IMR-90 (cell line): ENCODE data around the gene USF1. TPM values are rescaled to one million over a fixed set of nuclear protein-coding genes. Genes with fewer than 3 reads are reported as not detected.

Experiments
- ATAC-seq: fragments of 200-7000 bp; cut with Tn5 transposase; 2 replicates; pipeline ENCODE4 v1.9.1; 2020; ENCODE audit warnings: low read depth, mild to moderate bottlenecking, moderate library complexity
- Bru-seq: library from RNA; stranded (reverse); fragments of 400-500 nt; gene quantifications from one replicate; lab custom pipeline; 2021; lab: Mats Ljungman, UMichigan
- BruChase-seq, 2 experiments: library from RNA; stranded (reverse); fragments of 400-500 nt; gene quantifications; one replicate each; lab custom pipeline; 2021; lab: Mats Ljungman, UMichigan
- BruUV-seq: library from RNA; stranded (reverse); fragments of 400-500 nt; replicated peaks from 2 replicates; lab custom pipeline; 2021; lab: Mats Ljungman, UMichigan
- CTCF ChIA-PET: fragments of 300-600 bp; formaldehyde crosslinking; extraction: SDS; loops from one replicate; lab custom pipeline; 2021; ENCODE audit warnings: antibody characterized with exemption; lab: Yijun Ruan, JAX
- POLR2A ChIA-PET: fragments of 300-600 bp; sonication (Branson Sonifier 250); formaldehyde crosslinking; loops from one replicate; lab custom pipeline; 2022; ENCODE audit warnings: antibody characterized with exemption; ENCODE audit not compliant: unreplicated experiment; lab: Charles Lee
- DNase-seq: peaks from one replicate; pipeline ENCODE4 v3.0.0; 2013
- H2AFZ ChIP-seq: replicated peaks from 2 replicates; pipeline ENCODE3; 2013; ENCODE audit warnings: low read length, mild to moderate bottlenecking; ENCODE audit not compliant: poor library complexity
- H2AK5ac ChIP-seq: 2 replicates; pipeline ENCODE4 v1.6.1; 2013; ENCODE audit warnings: low read depth, low read length, inconsistent platforms
- H2AK9ac ChIP-seq: replicated peaks from 2 replicates; pipeline ENCODE3; 2013; ENCODE audit warnings: mild to moderate bottlenecking, low read depth, low read length, moderate library complexity; ENCODE audit not compliant: poor library complexity
- H2BK120ac ChIP-seq: 2 replicates; pipeline ENCODE4 v1.6.1; 2013; ENCODE audit warnings: low read depth, low read length, inconsistent platforms
- H2BK15ac ChIP-seq: 3 replicates; pipeline ENCODE4 v1.6.1; 2013; ENCODE audit warnings: low read depth, low read length, inconsistent platforms
- H2BK20ac ChIP-seq: 2 replicates; pipeline ENCODE4 v1.6.1; 2013; ENCODE audit warnings: low read depth, mild to moderate bottlenecking, inconsistent platforms, low read length, moderate library complexity
- H2BK5ac ChIP-seq: 2 replicates; pipeline ENCODE4 v1.6.1; 2013; ENCODE audit warnings: mild to moderate bottlenecking, low read depth, low read length, inconsistent platforms; ENCODE audit not compliant: poor library complexity, severe bottlenecking
- H3K14ac ChIP-seq: replicated peaks from 2 replicates; pipeline ENCODE4 v1.6.1; 2013; ENCODE audit warnings: low read depth, low read length, inconsistent platforms
- H3K18ac ChIP-seq: 2 replicates; pipeline ENCODE4 v1.6.1; 2013; ENCODE audit warnings: low read depth, low read length, control low read depth
- H3K23ac ChIP-seq: 2 replicates; pipeline ENCODE4 v1.6.1; 2013; ENCODE audit warnings: low read depth, low read length, inconsistent platforms
- H3K27ac ChIP-seq: 2 replicates; pipeline ENCODE4 v1.5.1; 2013; ENCODE audit warnings: mild to moderate bottlenecking, control low read depth, low read length; ENCODE audit not compliant: insufficient read depth
- H3K27me3 ChIP-seq: 2 replicates; pipeline ENCODE4 v1.6.1; 2013; ENCODE audit warnings: low read length; ENCODE audit not compliant: control insufficient read depth, insufficient read depth
- H3K36me3 ChIP-seq: 2 replicates; pipeline ENCODE4 v1.6.1; 2013; ENCODE audit warnings: low read length, mixed read lengths; ENCODE audit not compliant: control insufficient read depth, insufficient read depth
- H3K4ac ChIP-seq: 2 replicates; pipeline ENCODE4 v1.6.1; 2013; ENCODE audit warnings: low read depth, low read length, inconsistent platforms
- H3K4me1 ChIP-seq: 2 replicates; pipeline ENCODE4 v1.6.1; 2013; ENCODE audit warnings: low read length, mixed read lengths; ENCODE audit not compliant: control insufficient read depth, insufficient read depth
- H3K4me2 ChIP-seq: 2 replicates; pipeline ENCODE4 v1.6.1; 2013; ENCODE audit warnings: low read depth, mild to moderate bottlenecking, control low read depth, low read length, moderate library complexity
- H3K4me3 ChIP-seq: 2 replicates; pipeline ENCODE4 v1.5.1; 2013; ENCODE audit warnings: low read depth, mild to moderate bottlenecking, control low read depth, low read length, moderate library complexity; ENCODE audit not compliant: insufficient read depth
- H3K56ac ChIP-seq: 2 replicates; pipeline ENCODE4 v1.6.1; 2013; ENCODE audit warnings: low read length, inconsistent platforms; ENCODE audit not compliant: insufficient read depth; ENCODE audit errors: extremely low read depth
- H3K79me1 ChIP-seq, 2 experiments: 2 replicates each; pipeline ENCODE4 v1.6.1; 2013; ENCODE audit warnings: low read length in 2 of 2, inconsistent platforms in 1 of 2, low read depth in 1 of 2
- H3K9ac ChIP-seq: 2 replicates; pipeline ENCODE4 v1.6.1; 2013; ENCODE audit warnings: low read depth, low read length, control low read depth
- H3K9me1 ChIP-seq: 2 replicates; pipeline ENCODE4 v1.6.1; 2013; ENCODE audit warnings: low read length, inconsistent platforms; ENCODE audit not compliant: insufficient read depth
- H3K9me3 ChIP-seq: 2 replicates; pipeline ENCODE4 v1.6.1; 2013; ENCODE audit warnings: low read length; ENCODE audit not compliant: control insufficient read depth, insufficient read depth
- H4K20me1 ChIP-seq: 2 replicates; pipeline ENCODE4 v1.6.1; 2013; ENCODE audit warnings: low read length, inconsistent platforms; ENCODE audit not compliant: insufficient read depth
- H4K5ac ChIP-seq: 2 replicates; pipeline ENCODE4 v1.6.1; 2013; ENCODE audit warnings: mild to moderate bottlenecking, low read depth, low read length, control low read depth
- H4K8ac ChIP-seq, 2 experiments: 2 replicates each; pipeline ENCODE4 v1.6.1; 2013; ENCODE audit warnings: low read depth in 2 of 2, low read length in 2 of 2, control low read depth in 1 of 2, inconsistent platforms in 1 of 2
- H4K91ac ChIP-seq: 2 replicates; pipeline ENCODE4 v1.6.1; 2013; ENCODE audit warnings: low read depth, low read length, inconsistent platforms; ENCODE audit not compliant: insufficient read depth
- MAZ ChIP-seq: IDR thresholded peaks from 2 replicates; pipeline ENCODE4 v1.6.1; 2012; ENCODE audit warnings: low read depth, mild to moderate bottlenecking, low read length, improper control_type of control experiment, moderate library complexity, borderline replicate concordance
- POLR2A ChIP-seq: IDR thresholded peaks from 2 replicates; pipeline ENCODE4 v1.6.1; 2012; ENCODE audit warnings: mild to moderate bottlenecking, low read depth, low read length
- RAD21 ChIP-seq: IDR thresholded peaks from 2 replicates; pipeline ENCODE4 v1.6.1; 2012; ENCODE audit warnings: low read length, improper control_type of control experiment
- WGBS, 2 experiments: methylation state at CpG; one replicate each; pipeline versions ENCODE4 v1.1.5 to v1.1.7; 2013; ENCODE audit warnings: missing lambda C conversion rate in 2 of 2; ENCODE audit not compliant: insufficient read length in 1 of 2; ENCODE audit errors: extremely low coverage in 2 of 2; 5-methylcytosine and 5-hydroxymethylcytosine counted together
- dilution Hi-C: fragments of 300-500 bp; cut with HindIII; formaldehyde crosslinking; loops from one replicate; pipeline ENCODE4 v1.14.3; 2018; ENCODE audit warnings: low sequenced_read_pairs; ENCODE audit not compliant: unreplicated experiment
- in situ Hi-C: fragments of 300-500 bp; cut with MboI; formaldehyde crosslinking; loops from 3 replicates; pipeline ENCODE4 v1.14.3; 2019; ENCODE audit warnings: low sequenced_read_pairs, inconsistent platforms, mixed read lengths
- intact Hi-C: fragments of 100-400 bp; cut with micrococcal nuclease; formaldehyde crosslinking; loops from 2 replicates; pipeline ENCODE4 v1.10.0; 2022
- long read RNA-seq: library from polyadenylated mRNA; unstranded; transcript quantifications from one replicate; pipeline ENCODE4 v2.0.0, GENCODE V29; 2021; ENCODE audit not compliant: unreplicated experiment
- polyA plus RNA-seq, 3 experiments: library from polyadenylated mRNA; depleted of rRNA; stranded (reverse); fragments of >200 nt; gene quantifications; 2 replicates each; pipeline ENCODE4 v1.2.3, GENCODE V29; 2012; ENCODE audit warnings: low replicate concordance in 1 of 3
- total RNA-seq: library from RNA; depleted of rRNA; stranded (reverse); fragments of >200 nt; gene quantifications from 2 replicates; pipeline ENCODE4 v1.2.3, GENCODE V29; 2012; rRNA removed

USF1 gene
- 62.2 and 78.9 TPM in 2 replicates for total RNA-seq
- 34.6 and 37.1 TPM in 2 replicates for polyA plus RNA-seq (2012; rRNA removed)
- polyA plus RNA-seq (2012; cell fraction: cytosol; rRNA removed): 14.0 and 18.6 TPM in 2 replicates
- 122 and 130 TPM in 2 replicates for polyA plus RNA-seq (2012; cell fraction: nucleus; rRNA removed; ENCODE audit: low replicate concordance)
- Bru-seq, nascent RNA: percentile 61 among the genes with signal in this experiment
- percentile 73 among the genes with signal in this experiment for BruChase-seq, experiment 1, labeled RNA remaining after a 6-hour chase
- BruChase-seq, experiment 2, labeled RNA remaining after a 2-hour chase: percentile 70 among the genes with signal in this experiment
- long read RNA-seq, transcript USF1-205 (11 exons, 1,092 nt): minor isoform, 10 of 35 reads
- long read RNA-seq, transcript USF1-203 (11 exons, 1,807 nt): major isoform, 15 of 35 reads
- long read RNA-seq, partial matches to known transcripts: 2 of 35 reads
- long read RNA-seq, other reads (novel, unspliced or antisense): 6 of 35 reads

- TF ChIP-seq POLR2A: peak; percentile 92
- 0 out of 2 replicates have a peak, but pooled peaks have one; percentile 41 for TF ChIP-seq MAZ
- TF ChIP-seq RAD21: no peak
- dilution Hi-C loops: no loop called here
- POLR2A ChIA-PET: no interaction called here
- Histone ChIP-seq H3K79me1 (peaks cover 18 to 37% of the 10 kb centered on the region in 2 experiments), H2AK9ac (peak within 1 kb of the TSS; percentile 84), H2BK15ac (peak within 1 kb of the TSS; percentile 86; the same call in 2 of the 3 replicates), H4K8ac (peak within 1 kb of the TSS; percentile 95 to 100), H2AK5ac (peak within 1 kb of the TSS; percentile 21; the same call in 1 of the 2 replicates), H3K23ac (peak within 1 kb of the TSS; percentile 89), H2BK20ac (peak within 1 kb of the TSS; percentile 71; the same call in 1 of the 2 replicates), H3K27ac (peak within 1 kb of the TSS; percentile 93), H3K14ac (peak within 1 kb of the TSS; percentile 93), H3K18ac (peak within 1 kb of the TSS; percentile 94), H3K27me3 (no peaks in the 10 kb centered on the region), H3K4ac (peak within 1 kb of the TSS; percentile 98), H3K36me3 (peaks cover 13% of the 10 kb centered on the region), H4K91ac (peak within 1 kb of the TSS; percentile 96), H4K5ac (peak within 1 kb of the TSS; percentile 91), H3K56ac (peak within 1 kb of the TSS; percentile 98), H3K9ac (peak within 1 kb of the TSS; percentile 86), H3K9me1 (no peaks in the 10 kb centered on the region), H3K9me3 (no peaks in the 10 kb centered on the region), H3K4me1 (no peaks in the 10 kb centered on the region; the same call in 1 of the 2 replicates), H4K20me1 (no peaks in the 10 kb centered on the region; the same call in 1 of the 2 replicates), H2BK120ac (peak within 1 kb of the TSS; percentile 91), H2AFZ (peak within 1 kb of the TSS; percentile 78), H3K4me2 (peak within 1 kb of the TSS; percentile 87), H2BK5ac (peak within 1 kb of the TSS; percentile 86), H3K4me3 (peak within 1 kb of the TSS; percentile 53)
- in situ Hi-C loops: loop anchor here (5.0 kb wide), 1 partner anchor 49 kb away; no protein-coding TSS in a partner anchor
- intact Hi-C loops: loop anchor here (1.0 to 5.0 kb wide), 3 partner anchors 36 to 53 kb away; no protein-coding TSS in a partner anchor
- CTCF ChIA-PET: interaction anchor here (2.0 to 2.2 kb wide), 2 partner anchors 49 to 51 kb away, joined by 10 to 13 read pairs; partner anchors contain the start of gene KLHDC9
- DNase-seq (peak; percentile 95), ATAC-seq (peak; percentile 84)
- 0% methylated on average over 10 of the region's 29 CpGs; no CpG with 5 or more reads in 1 of the 2 experiments for whole genome bisulfite sequencing, 2 experiments
- BruUV-seq: TSS peak; percentile 89
These were observed at the start of gene USF1 for GRCh38 chr1:161045736-161046604. TSS of gene USF1 (minus strand) at chr1:161045977. CDS start at chr1:161043275, 2,702 bp downstream.
